NB4 (cell line): Measurements from ENCODE around the gene ARSB.

ENCODE experiments used
- CTCF ChIP-seq: IDR thresholded peaks from one replicate; pipeline ENCODE4 v1.5.1; 2012; ENCODE audit warnings: low read depth, low read length
- MYC ChIP-seq: IDR thresholded peaks from 2 replicates; pipeline ENCODE4 v1.6.1; 2011; ENCODE audit warnings: low read depth, low read length
- POLR2A ChIP-seq: IDR thresholded peaks from 2 replicates; pipeline ENCODE4 v1.6.1; 2011; ENCODE audit warnings: mild to moderate bottlenecking; ENCODE audit not compliant: insufficient read length; ENCODE audit errors: extremely low read depth

GRCh38 chr5:78765756-78766411 lies 219.2 kb downstream of the ARSB start:
- TF ChIP-seq CTCF (no peak), POLR2A (no peak), MYC (no peak)
